Adrenal gland (tissue), 12 donors: ENCODE results near the gene MRPL50. TPM values are rescaled to one million over a fixed set of nuclear protein-coding genes. Genes with fewer than 3 reads are reported as not detected.

Experiments
- DNase-seq, 7 donors: peaks; one replicate each; pipeline ENCODE4 v3.0.0-alpha.2; 2019 to 2020
- H3K27ac ChIP-seq, 5 donors: fragments of 200-600 bp; sonication (generic) in 4 of 5; 1 replicate in 3 of 5; 2 replicates in 2 of 5; pipeline versions ENCODE4 v1.5.1 to v1.8.0; 2016 to 2020; ENCODE audit warnings: mild to moderate bottlenecking in 1 of 5
- H3K27me3 ChIP-seq: fragments of 200-600 bp; 2 replicates; pipeline ENCODE4 v1.8.0; 2021
- H3K36me3 ChIP-seq, 2 donors: fragments of 200-600 bp; replicated peaks in 1 of 2; 1 replicate in 1 of 2; 2 replicates in 1 of 2; pipeline versions ENCODE4 v1.5.1 to v1.8.0; 2018 to 2022
- H3K4me1 ChIP-seq, 2 donors: fragments of 200-600 bp; replicated peaks in 1 of 2; 1 replicate in 1 of 2; 2 replicates in 1 of 2; pipeline versions ENCODE4 v1.5.1 to v1.8.0; 2018 to 2021
- H3K4me3 ChIP-seq, 4 donors: fragments of 200-600 bp; sonication (generic) in 3 of 4; one replicate each; pipeline ENCODE4 v1.5.1; 2016 to 2018
- H3K9me3 ChIP-seq, 3 donors: fragments of 200-600 bp; sonication (generic) in 1 of 3; replicated peaks in 1 of 3; 1 replicate in 2 of 3; 2 replicates in 1 of 3; pipeline versions ENCODE4 v1.5.1 to v1.8.0; 2016 to 2021
- CTCF ChIP-seq, 6 experiments: fragments of 450-650 bp in 4 of 6; fragments of 200-600 bp in 2 of 6; sonication (generic) in 1 of 6; IDR thresholded peaks; 1 replicate in 5 of 6; 2 replicates in 1 of 6; pipeline versions ENCODE4 v1.5.1 to v1.8.0; 2016 to 2021; ENCODE audit warnings: antibody characterized with exemption in 6 of 6, mild to moderate bottlenecking in 2 of 6, moderate library complexity in 1 of 6
- POLR2A ChIP-seq, 2 donors: fragments of 450-650 bp; IDR thresholded peaks; one replicate each; pipeline ENCODE4 v1.6.1; 2017; ENCODE audit warnings: antibody characterized with exemption in 2 of 2, mild to moderate bottlenecking in 2 of 2, moderate library complexity in 1 of 2
- WGBS, 4 donors: extraction: QIAGEN DNeasy Blood & Tissue Kit in 2 of 4; methylation state at CpG; one replicate each; pipeline versions ENCODE4 v1.1.5 to v1.1.7; 2013 to 2017; 5-methylcytosine and 5-hydroxymethylcytosine counted together
- intact Hi-C, 2 donors: fragments of 100-400 bp; cut with DNase I; formaldehyde crosslinking; loops; one replicate each; pipeline versions ENCODE4 v1.14.1 to v1.15.0; 2022 to 2023
- polyA plus RNA-seq, 3 donors: library from polyadenylated mRNA; stranded (reverse); fragments of 200-250 nt in 2 of 3; fragments of 350-450 nt in 1 of 3; fragmentation: Illumina TruSeq in 1 of 3; extraction: RNeasy Lipid Tissue Mini Kit (QIAGEN cat#74804) in 1 of 3; gene quantifications; one replicate each; pipeline ENCODE4 v1.2.3, GENCODE V29; 2013 to 2014
- total RNA-seq, 9 donors: library from RNA; depleted of rRNA in 4 of 9; stranded (reverse); fragments of >200 nt in 4 of 9; fragments of 120-200 nt in 1 of 9; fragmentation: NEBNext Ultra II Directional in 1 of 9; extraction: Animal tissue kit (Norgen Biotek cat#: 25700) in 1 of 9; gene quantifications; one replicate each; pipeline versions ENCODE4 v1.1.0 to v1.2.4, GENCODE V29; 2013 to 2023
- donor health status: healthy with polysubstance abuse.
- donor health status: Bipolar disorder and iron deficiency.
- donor health status: DM: yes; HTN: yes; CAD: no.
- donor health status: DM: no; HTN: no; CAD: no.
- donor health status: DM: no; HTN: no; CAD: no.
- donor health status: DM: yes; HTN: yes; CAD: no.

Gene MRPL50
- total and polyA plus RNA-seq, 12 donors, result 8.4 to 48.5 (median 15.9) TPM

DNA sequence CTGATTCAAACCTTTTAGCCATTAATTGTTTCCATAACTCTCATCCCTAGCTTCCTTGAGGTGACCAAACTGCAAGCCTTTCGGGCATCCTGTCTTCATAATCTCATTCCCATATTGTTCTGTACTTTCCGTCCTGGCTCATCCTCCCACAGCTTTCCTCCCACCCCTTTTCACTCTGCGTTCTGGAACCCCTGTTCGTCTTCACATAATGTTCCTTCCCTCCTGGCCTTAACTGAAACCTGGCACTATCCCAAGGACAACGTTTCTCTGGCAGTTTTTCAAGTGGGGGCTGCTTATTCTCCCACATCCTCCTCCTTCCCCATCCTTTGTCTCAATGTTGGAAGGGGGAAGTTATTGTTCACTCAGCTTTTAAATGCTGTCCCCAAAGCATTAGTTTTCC lies 1.7 kb upstream of the MRPL50 start:
- WGBS, 4 donors, result 12 to 22% (median 16%) methylated on average over 5 of the region's 5 CpGs
- TF ChIP-seq POLR2A (IDR thresholded peaks at IDR 0.05), result no peak
- TF ChIP-seq CTCF (IDR thresholded peaks at IDR 0.05), result no peak
- Histone ChIP-seq H3K4me3 (peak overlapping the region in 1 of 4 donors; percentile 93), H3K4me1 (peaks cover 25 to 58% of the 10 kb centered on the region in 2 donors), H3K27me3 (no peaks in the 10 kb centered on the region), H3K9me3 (peaks cover 0 to 4% (median under 1%) of the 10 kb centered on the region in 3 donors), H3K36me3 (peaks cover 7 to 47% of the 10 kb centered on the region in 2 donors), H3K27ac (peak overlapping the region in 3 of 5 donors; percentile 88 to 97 (median 94))
- peak in 6 of 7 donors; percentile 23 to 78 (median 35) for DNase-seq
- intact Hi-C loops, result no loop called here

GRCh38 chr9:101399643-101399970 lies 1.2 kb upstream of the MRPL50 start:
- H3K27ac ChIP-seq, result peak overlapping the region; percentile 43 to 97 (median 88)
- peaks cover 7 to 43% of the 10 kb centered on the region in 2 donors for H3K36me3 ChIP-seq
- peak in 1 of 7 donors; percentile 13 for DNase-seq
- H3K27me3 ChIP-seq, result no peaks in the 10 kb centered on the region
- H3K4me3 ChIP-seq, result peak overlapping the region in 3 of 4 donors; percentile 37 to 95 (median 93)
- 0 to 5% (median 3%) methylated on average over 2 of the region's 2 CpGs for WGBS, 4 donors
- peaks cover 0 to 4% (median 0%) of the 10 kb centered on the region in 3 donors for H3K9me3 ChIP-seq
- no peak for TF ChIP-seq POLR2A (IDR thresholded peaks at IDR 0.05)
- TF ChIP-seq CTCF (IDR thresholded peaks at IDR 0.05), result no peak
- intact Hi-C loops, result no loop called here
- peaks cover 25 to 62% of the 10 kb centered on the region in 2 donors for H3K4me1 ChIP-seq

DNA sequence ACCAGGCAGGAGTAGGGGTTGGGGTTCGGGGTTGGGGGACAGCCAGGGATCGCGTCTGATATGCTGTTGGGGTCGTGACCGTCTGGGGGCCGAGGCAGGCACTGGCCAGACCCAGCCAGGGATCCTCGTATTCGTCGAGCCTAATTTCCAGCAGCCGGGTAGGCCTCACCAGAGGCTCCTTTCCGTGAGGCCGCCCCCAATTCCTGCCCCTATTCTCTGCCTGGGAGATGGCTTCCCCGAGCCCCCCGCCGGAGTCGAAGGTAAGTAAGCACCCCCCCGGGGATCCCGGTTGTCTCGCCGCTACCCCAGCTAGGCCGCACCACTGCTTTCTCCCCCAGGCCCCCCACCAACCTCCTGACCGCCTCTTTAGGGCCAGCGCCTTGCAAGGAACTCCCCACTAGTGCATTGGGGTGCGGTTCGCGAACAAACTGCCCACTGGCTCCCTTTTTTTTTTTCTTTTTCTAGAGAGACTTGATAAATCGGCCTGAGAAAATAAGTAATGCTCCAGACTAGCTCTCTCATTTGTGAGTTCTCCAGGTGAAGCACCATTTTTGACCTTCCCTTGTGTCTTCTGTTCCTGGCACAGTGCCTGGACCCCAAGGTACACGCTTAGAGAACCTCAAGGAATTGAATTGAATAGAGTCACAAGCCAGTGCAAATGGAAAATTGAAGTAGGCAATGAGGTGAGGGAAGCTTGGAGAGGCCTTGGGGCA lies 668 bp upstream of the MRPL50 start:
- H3K27me3 ChIP-seq, result no peaks in the 10 kb centered on the region
- peak overlapping the region; percentile 43 to 97 (median 88) for H3K27ac ChIP-seq

GRCh38 chr9:101397746-101398067 lies 711 bp downstream of the MRPL50 start:
- intact Hi-C loops, result no loop called here
- peaks cover 25 to 70% of the 10 kb centered on the region in 2 donors for H3K4me1 ChIP-seq
- TF ChIP-seq CTCF (IDR thresholded peaks at IDR 0.05), result no peak
- no peak for TF ChIP-seq POLR2A (IDR thresholded peaks at IDR 0.05)
- no peaks in the 10 kb centered on the region for H3K27me3 ChIP-seq
- peak overlapping the region in 2 of 4 donors; percentile 46 to 93 for H3K4me3 ChIP-seq
- H3K27ac ChIP-seq, result peak overlapping the region; percentile 16 to 95 (median 81)
- WGBS, 4 donors, result 5 to 14% (median 7%) methylated on average over 4 of the region's 4 CpGs
- DNase-seq, result no peak
- H3K36me3 ChIP-seq, result peaks cover 0 to 24% of the 10 kb centered on the region in 2 donors
- H3K9me3 ChIP-seq, result no peaks in the 10 kb centered on the region

More for the DNA sequence above, 668 bp upstream of the MRPL50 start:
- H3K9me3 ChIP-seq, result peaks cover 0 to 4% (median 0%) of the 10 kb centered on the region in 3 donors
- H3K4me1 ChIP-seq, result peaks cover 25 to 68% of the 10 kb centered on the region in 2 donors
- DNase-seq, result peak in 6 of 7 donors; percentile 29 to 68 (median 44)
- TF ChIP-seq POLR2A (IDR thresholded peaks at IDR 0.05), result no peak
- TF ChIP-seq CTCF (IDR thresholded peaks at IDR 0.05), result no peak
- intact Hi-C loops, result no loop called here
- H3K4me3 ChIP-seq, result peak overlapping the region in 3 of 4 donors; percentile 37 to 95 (median 93)
- WGBS, 4 donors, result 1 to 2% (median 1%) methylated on average over 19 to 28 of the region's 28 CpGs
- H3K36me3 ChIP-seq, result peaks cover 3 to 38% of the 10 kb centered on the region in 2 donors
